ENCODE results near the gene VSTM5. TPM values are rescaled to one million over a fixed set of nuclear protein-coding genes. Genes with fewer than 3 reads are reported as not detected.
"Not testable (repeated sequence)": the region's sequence is repeated elsewhere in the genome, so short reads cannot be mapped to it uniquely, and the experiment has no call there.

The VSTM5 gene
- total RNA-seq, 1 donor from 2014 or later: not detected

- H3K27ac Mint-ChIP-seq; H3K4me3 Mint-ChIP-seq (ENCODE audit: low read depth); DNase-seq (ENCODE audit: low spot score); H3K36me3 Mint-ChIP-seq (ENCODE audit: low read depth); intact Hi-C loops (cut with micrococcal nuclease); H3K4me1 Mint-ChIP-seq (ENCODE audit: low read depth); H3K27me3 Mint-ChIP-seq (ENCODE audit: low read depth): not testable (repeated sequence)
- H3K9me3 Mint-ChIP-seq: peaks cover 11% of the 10 kb centered on the region
Observed at GRCh38 chr11:93774560-93774959, 75.9 kb downstream of the VSTM5 start.

- Mint-ChIP-seq H3K27ac (no peak overlapping the region), H3K9me3 (peaks cover 11% of the 10 kb centered on the region), H3K36me3 (ENCODE audit: low read depth) (peaks cover 3% of the 10 kb centered on the region), H3K4me3 (ENCODE audit: low read depth) (no peak overlapping the region), H3K4me1 (ENCODE audit: low read depth) (no peaks in the 10 kb centered on the region), H3K27me3 (ENCODE audit: low read depth) (no peaks in the 10 kb centered on the region)
- no peak for DNase-seq (ENCODE audit: low spot score)
- intact Hi-C loops (cut with micrococcal nuclease): no loop called here
Observed at GRCh38 chr11:93773601-93774200, 76.7 kb downstream of the VSTM5 start.

GRCh38 chr11:93773045-93773477 is 77.4 kb downstream of the VSTM5 start:
- no peak overlapping the region for H3K27ac Mint-ChIP-seq
- H3K4me1 Mint-ChIP-seq (ENCODE audit: low read depth): no peaks in the 10 kb centered on the region

GRCh38 chr11:93772123-93772522 is 78.3 kb downstream of the VSTM5 start:
- intact Hi-C loops (cut with micrococcal nuclease): no loop called here
- Mint-ChIP-seq H3K27me3 (ENCODE audit: low read depth) (no peaks in the 10 kb centered on the region), H3K4me1 (ENCODE audit: low read depth) (no peaks in the 10 kb centered on the region), H3K4me3 (ENCODE audit: low read depth) (no peak overlapping the region), H3K27ac (no peak overlapping the region), H3K9me3 (peaks cover 17% of the 10 kb centered on the region), H3K36me3 (ENCODE audit: low read depth) (peaks cover 10% of the 10 kb centered on the region)
- DNase-seq (ENCODE audit: low spot score): no peak

More at GRCh38 chr11:93773045-93773477, 77.4 kb downstream of the VSTM5 start:
- no peaks in the 10 kb centered on the region for H3K27me3 Mint-ChIP-seq (ENCODE audit: low read depth)
- intact Hi-C loops (cut with micrococcal nuclease): no loop called here
- DNase-seq (ENCODE audit: low spot score): no peak
- H3K9me3 Mint-ChIP-seq: peaks cover 13% of the 10 kb centered on the region
- no peak overlapping the region for H3K4me3 Mint-ChIP-seq (ENCODE audit: low read depth)
- H3K36me3 Mint-ChIP-seq (ENCODE audit: low read depth): peaks cover 6% of the 10 kb centered on the region

GRCh38 chr11:93770160-93770559 is 80.3 kb downstream of the VSTM5 start:
- Mint-ChIP-seq H3K27ac (no peak overlapping the region), H3K4me1 (ENCODE audit: low read depth) (no peaks in the 10 kb centered on the region), H3K4me3 (ENCODE audit: low read depth) (no peak overlapping the region), H3K36me3 (ENCODE audit: low read depth) (peaks cover 27% of the 10 kb centered on the region), H3K27me3 (ENCODE audit: low read depth) (no peaks in the 10 kb centered on the region), H3K9me3 (peaks cover 31% of the 10 kb centered on the region)
- intact Hi-C loops (cut with micrococcal nuclease): no loop called here
- no peak for DNase-seq (ENCODE audit: low spot score)

Other genes with a start within 250 kb of the VSTM5 start
- 30.0 and 31.8 TPM in 2 replicates for gene CEP295, start 188.9 kb downstream of the VSTM5 start, total RNA-seq
- 344 TPM in 2 replicates for gene TAF1D, start 109.1 kb downstream of the VSTM5 start, total RNA-seq
- gene C11orf54, start 108.9 kb downstream of the VSTM5 start, total RNA-seq: 19.3 and 21.2 TPM in 2 replicates
- gene MED17, start 66.3 kb downstream of the VSTM5 start, total RNA-seq: 48.5 and 50.8 TPM in 2 replicates
- gene HEPHL1, start 170.7 kb upstream of the VSTM5 start, total RNA-seq: not detected in 2 replicates

Data from activated T-helper 2 cell treated with anti-CD3 and anti-CD28 coated beads, Interferon-gamma antibody, Interleukin-2, Interleukin-4, amounts not matched to agents 10 μg/mL and 5 μg/mL and 100 μg/mL, durations not matched to agents 14 hours and 24 hours and 36 hours (primary cell).